SH-SY5Y (cell line): ENCODE measurements around the gene PTPRD.

ENCODE experiments used
- GATA2 ChIP-seq: IDR thresholded peaks from 2 replicates; pipeline ENCODE4 v1.6.1; 2011; ENCODE audit warnings: mild to moderate bottlenecking, low read depth, low read length
- GATA3 ChIP-seq: IDR thresholded peaks from 2 replicates; pipeline ENCODE4 v1.6.1; 2011; ENCODE audit warnings: low read depth, mild to moderate bottlenecking, low read length, moderate library complexity

DNA sequence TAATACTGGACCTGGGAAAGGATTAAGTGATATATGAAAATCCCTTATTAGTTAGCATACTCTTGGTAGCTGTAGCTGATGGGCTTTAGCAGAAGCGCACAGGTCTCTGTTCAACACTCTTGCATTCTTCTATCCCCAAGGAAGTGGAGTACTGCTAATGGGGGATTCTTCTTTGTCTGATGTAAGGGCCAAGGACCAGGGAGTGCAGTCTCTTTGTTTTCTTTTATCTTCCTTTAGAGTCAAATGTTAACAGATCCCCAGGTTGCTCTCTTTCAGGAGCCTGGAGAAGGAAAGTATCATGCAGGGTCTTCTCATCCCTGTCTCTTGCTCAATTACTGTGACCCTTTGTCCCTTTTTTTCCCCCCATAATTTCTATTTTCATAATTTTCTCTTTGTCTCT, 1666.3 kb downstream of the PTPRD start:
- no peak for TF ChIP-seq GATA3
- TF ChIP-seq GATA2 = no peak
